ENCODE data around the gene CTTNBP2.

CTTNBP2 gene

GRCh38 chr7:117790251-117790650, 83.0 kb downstream of the CTTNBP2 start:
- DNase-seq (ENCODE audit: extremely low read depth in 1 of 2, low read depth in 1 of 2), result no peak

GRCh38 chr7:117785431-117785830, 87.8 kb downstream of the CTTNBP2 start:
- DNase-seq (ENCODE audit: extremely low read depth in 1 of 2, low read depth in 1 of 2), result no peak

GRCh38 chr7:117784315-117784714, 88.9 kb downstream of the CTTNBP2 start:
- no peak for DNase-seq (ENCODE audit: extremely low read depth in 1 of 2, low read depth in 1 of 2)

GRCh38 chr7:117782761-117783160, 90.5 kb downstream of the CTTNBP2 start:
- no peak for DNase-seq (ENCODE audit: extremely low read depth in 1 of 2, low read depth in 1 of 2)

- no peak for DNase-seq (ENCODE audit: extremely low read depth in 1 of 2, low read depth in 1 of 2)
These were observed 91.5 kb downstream of the CTTNBP2 start for GRCh38 chr7:117781707-117782106.

GRCh38 chr7:117780832-117781231, 92.4 kb downstream of the CTTNBP2 start:
- DNase-seq (ENCODE audit: extremely low read depth in 1 of 2, low read depth in 1 of 2), result no peak

GRCh38 chr7:117777335-117778142, 95.7 kb downstream of the CTTNBP2 start:
- no peak for DNase-seq (ENCODE audit: extremely low read depth in 1 of 2, low read depth in 1 of 2)

- DNase-seq (ENCODE audit: extremely low read depth in 1 of 2, low read depth in 1 of 2), result no peak
These were observed 97.0 kb downstream of the CTTNBP2 start for GRCh38 chr7:117776224-117776623.

- DNase-seq (ENCODE audit: extremely low read depth in 1 of 2, low read depth in 1 of 2), result no peak
These were observed 97.4 kb downstream of the CTTNBP2 start for GRCh38 chr7:117775801-117776200.

GRCh38 chr7:117774943-117775342, 98.3 kb downstream of the CTTNBP2 start:
- no peak for DNase-seq (ENCODE audit: extremely low read depth in 1 of 2, low read depth in 1 of 2)

GRCh38 chr7:117772421-117772820, 100.8 kb downstream of the CTTNBP2 start:
- DNase-seq (ENCODE audit: extremely low read depth in 1 of 2, low read depth in 1 of 2), result no peak

GRCh38 chr7:117771756-117772155, 101.5 kb downstream of the CTTNBP2 start:
- DNase-seq (ENCODE audit: extremely low read depth in 1 of 2, low read depth in 1 of 2), result no peak

GRCh38 chr7:117769085-117769484, 104.2 kb downstream of the CTTNBP2 start:
- no peak for DNase-seq (ENCODE audit: extremely low read depth in 1 of 2, low read depth in 1 of 2)

GRCh38 chr7:117767951-117768350, 105.3 kb downstream of the CTTNBP2 start:
- DNase-seq (ENCODE audit: extremely low read depth in 1 of 2, low read depth in 1 of 2), result no peak

GRCh38 chr7:117766913-117767312, 106.3 kb downstream of the CTTNBP2 start:
- DNase-seq (ENCODE audit: extremely low read depth in 1 of 2, low read depth in 1 of 2), result no peak

GRCh38 chr7:117764031-117764430, 109.2 kb downstream of the CTTNBP2 start:
- DNase-seq (ENCODE audit: extremely low read depth in 1 of 2, low read depth in 1 of 2), result no peak

- DNase-seq (ENCODE audit: extremely low read depth in 1 of 2, low read depth in 1 of 2), result no peak
These were observed 111.2 kb downstream of the CTTNBP2 start for GRCh38 chr7:117762055-117762454.

- no peak for DNase-seq (ENCODE audit: extremely low read depth in 1 of 2, low read depth in 1 of 2)
These were observed 113.1 kb downstream of the CTTNBP2 start for GRCh38 chr7:117759950-117760640.

- DNase-seq (ENCODE audit: extremely low read depth in 1 of 2, low read depth in 1 of 2), result no peak
These were observed 115.8 kb downstream of the CTTNBP2 start for GRCh38 chr7:117757440-117757839.

- DNase-seq (ENCODE audit: extremely low read depth in 1 of 2, low read depth in 1 of 2), result no peak
These were observed 116.6 kb downstream of the CTTNBP2 start for GRCh38 chr7:117756586-117757085.

GRCh38 chr7:117755136-117755535, 118.1 kb downstream of the CTTNBP2 start:
- DNase-seq (ENCODE audit: extremely low read depth in 1 of 2, low read depth in 1 of 2), result no peak

GRCh38 chr7:117751775-117752174, 121.5 kb downstream of the CTTNBP2 start:
- DNase-seq (ENCODE audit: extremely low read depth in 1 of 2, low read depth in 1 of 2), result no peak

All from stimulated activated CD8-positive, alpha-beta memory T cell treated with anti-CD3 and anti-CD28 coated beads, Interleukin-7, amount 100 ng/mL, for 48 hours (primary cell).